Stimulated activated effector memory CD8-positive, alpha-beta T cell treated with anti-CD3 and anti-CD28 coated beads, Interleukin-12 subunit alpha, Interleukin-12 subunit beta, amount 100 ng/mL, for 72 hours (primary cell): Measurements from ENCODE around the gene TFAM.

Source experiments
- ATAC-seq: fragments of 150-1000 bp; cut with Tn5 transposase; 2 replicates; pipeline ENCODE4 v1.10.0; 2021
- DNase-seq, 2 donors: peaks; one replicate each; pipeline ENCODE4 v3.0.0; 2021 to 2022; ENCODE audit warnings: low spot score in 2 of 2
- H3K27ac Mint-ChIP-seq: one replicate; pipeline ENCODE4 v1.8.0; 2022; ENCODE audit warnings: mild to moderate bottlenecking, mixed read lengths
- H3K36me3 Mint-ChIP-seq: one replicate; pipeline ENCODE4 v1.8.0; 2022; ENCODE audit warnings: mild to moderate bottlenecking, mixed read lengths
- H3K4me1 Mint-ChIP-seq: one replicate; pipeline ENCODE4 v1.8.0; 2022; ENCODE audit warnings: mixed read lengths
- H3K4me3 Mint-ChIP-seq: one replicate; pipeline ENCODE4 v1.8.0; 2022; ENCODE audit warnings: mild to moderate bottlenecking, mixed read lengths
- H3K9me3 Mint-ChIP-seq: one replicate; pipeline ENCODE4 v1.8.0; 2022; ENCODE audit warnings: mixed read lengths

TFAM gene

DNA sequence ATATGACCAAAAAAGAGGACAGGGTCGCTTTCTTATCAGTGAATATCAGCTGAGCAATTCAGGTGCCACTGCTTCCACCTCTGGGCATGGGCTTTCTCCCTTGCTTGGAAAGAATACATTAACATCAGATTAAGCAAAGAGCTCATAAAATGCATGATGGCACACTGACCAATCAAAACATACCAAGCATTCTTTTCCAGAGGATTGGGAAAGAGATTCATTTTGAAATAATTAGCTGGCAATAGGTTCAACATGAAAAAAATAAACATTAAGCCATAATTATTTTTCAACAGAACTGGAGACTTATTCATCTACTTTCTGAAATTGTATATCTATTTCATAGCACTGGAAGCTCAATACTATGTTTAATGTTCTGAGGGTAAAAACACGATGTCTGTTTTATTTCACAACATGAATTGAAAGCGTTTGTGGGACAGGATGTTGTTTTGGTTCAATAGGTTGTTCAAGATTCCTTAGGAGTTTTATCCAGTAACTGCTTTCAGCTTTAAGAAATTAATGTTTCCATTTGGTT, 53.2 kb downstream of the TFAM start:
- Mint-ChIP-seq H3K4me1 (peaks cover 6% of the 10 kb centered on the region), H3K4me3 (no peak overlapping the region), H3K27ac (no peak overlapping the region), H3K36me3 (no peaks in the 10 kb centered on the region), H3K9me3 (peaks cover 7% of the 10 kb centered on the region)
- ATAC-seq (no peak), DNase-seq (no peak)

DNA sequence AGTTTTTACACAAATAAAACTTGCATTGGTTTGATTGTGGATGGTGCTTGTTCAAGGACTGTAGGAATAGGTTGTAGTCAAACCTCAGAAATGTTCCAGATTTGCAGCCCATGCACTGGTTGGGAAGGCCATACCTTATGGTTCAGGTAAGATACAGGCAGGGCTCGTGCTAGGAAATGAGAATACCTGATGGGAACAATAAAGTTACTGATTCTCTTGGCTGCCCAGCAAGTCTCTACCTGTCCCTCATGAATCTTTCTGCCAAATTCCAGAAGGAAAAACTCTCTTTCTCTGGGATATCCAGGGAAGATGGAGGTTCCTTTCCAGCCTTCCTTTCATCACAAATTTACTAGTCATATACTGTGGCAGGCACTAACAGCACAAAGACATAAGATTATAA, 53.8 kb downstream of the TFAM start:
- H3K4me3 Mint-ChIP-seq = no peak overlapping the region
- H3K9me3 Mint-ChIP-seq = peaks cover 7% of the 10 kb centered on the region
- ATAC-seq = no peak
- H3K27ac Mint-ChIP-seq = no peak overlapping the region
- no peak for DNase-seq
- no peaks in the 10 kb centered on the region for H3K36me3 Mint-ChIP-seq
- H3K4me1 Mint-ChIP-seq = peaks cover 6% of the 10 kb centered on the region

DNA sequence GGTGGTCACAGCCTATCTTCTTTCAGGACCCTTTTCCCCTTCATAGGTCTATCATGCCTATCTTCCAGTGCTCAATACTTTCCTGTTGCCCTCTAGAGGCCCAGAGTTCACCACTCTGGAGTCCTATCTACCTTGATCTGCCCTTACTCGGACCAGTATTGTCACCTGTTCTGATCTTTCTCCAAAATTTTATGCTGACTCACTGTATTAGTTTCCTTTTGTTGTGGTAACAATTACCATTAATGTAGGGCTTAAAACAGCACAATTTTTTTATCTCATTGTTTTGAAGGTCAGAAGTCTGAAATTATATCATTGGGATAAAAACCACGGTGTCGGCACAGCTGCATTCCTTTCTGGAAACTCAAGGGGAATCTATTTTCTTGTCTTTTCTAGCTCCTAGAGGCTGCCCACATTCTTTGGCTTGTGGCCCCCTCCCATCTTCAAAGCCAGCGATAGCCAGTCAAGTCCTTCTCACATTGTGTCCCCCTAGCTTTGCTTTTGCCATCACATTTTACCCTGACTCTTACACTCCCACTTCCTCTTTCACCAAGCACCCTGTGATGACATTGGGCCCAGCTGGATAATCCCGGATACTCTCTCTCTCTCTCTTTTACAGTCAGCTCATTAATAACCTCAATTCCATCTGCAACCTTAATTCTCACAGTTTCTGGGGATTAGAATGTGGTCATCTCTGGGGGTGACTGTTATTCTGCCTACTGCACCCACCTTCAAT, 54.6 kb downstream of the TFAM start:
- Mint-ChIP-seq H3K9me3 (peaks cover 7% of the 10 kb centered on the region), H3K4me3 (no peak overlapping the region), H3K36me3 (no peaks in the 10 kb centered on the region), H3K27ac (no peak overlapping the region), H3K4me1 (peaks cover 6% of the 10 kb centered on the region)
- ATAC-seq (no peak), DNase-seq (no peak)

DNA sequence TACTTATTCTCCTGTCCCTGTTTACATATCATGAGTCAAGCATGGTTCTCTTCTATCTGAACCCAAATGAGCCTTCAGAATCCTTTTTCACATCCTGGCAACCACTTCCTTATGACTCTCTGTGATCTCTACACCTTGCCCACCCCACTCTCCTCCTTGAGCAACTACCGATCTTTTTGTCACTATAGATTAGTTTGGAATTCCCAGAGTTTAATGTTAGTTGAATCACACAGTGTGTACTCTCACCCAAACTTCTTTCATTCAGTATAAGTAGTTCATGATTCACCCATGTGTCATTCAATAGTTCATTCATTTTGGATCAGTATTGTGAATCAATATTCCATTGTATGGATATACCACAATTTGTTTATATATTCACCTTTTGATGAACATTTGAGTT, 55.3 kb downstream of the TFAM start:
- H3K9me3 Mint-ChIP-seq = peaks cover 7% of the 10 kb centered on the region
- H3K36me3 Mint-ChIP-seq = no peaks in the 10 kb centered on the region
- H3K27ac Mint-ChIP-seq = no peak overlapping the region
- H3K4me3 Mint-ChIP-seq = no peak overlapping the region
- ATAC-seq = no peak
- DNase-seq = no peak
- H3K4me1 Mint-ChIP-seq = peaks cover 1% of the 10 kb centered on the region

DNA sequence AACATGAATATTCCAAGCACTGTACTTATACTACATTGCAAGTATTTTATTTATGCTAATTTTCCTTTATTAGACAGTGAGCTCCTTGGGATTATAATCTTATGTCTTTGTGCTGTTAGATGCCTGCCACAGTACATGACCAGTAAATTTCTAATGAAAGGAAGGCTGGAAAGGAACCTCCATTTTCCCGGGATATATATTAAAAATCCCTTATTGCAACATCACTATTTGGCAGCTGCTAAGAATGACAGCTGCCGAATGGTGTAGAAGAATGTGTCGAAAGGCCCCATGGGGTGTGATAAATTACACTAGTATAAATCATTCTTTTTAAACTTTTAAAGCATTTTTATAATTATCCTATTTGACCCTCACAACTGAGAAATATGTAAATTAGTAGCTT, 59.1 kb downstream of the TFAM start:
- H3K9me3 Mint-ChIP-seq = peaks cover 7% of the 10 kb centered on the region
- H3K27ac Mint-ChIP-seq = no peak overlapping the region
- H3K36me3 Mint-ChIP-seq = no peaks in the 10 kb centered on the region
- H3K4me3 Mint-ChIP-seq = no peak overlapping the region
- DNase-seq (no peak), ATAC-seq (no peak)
- no peaks in the 10 kb centered on the region for H3K4me1 Mint-ChIP-seq

DNA sequence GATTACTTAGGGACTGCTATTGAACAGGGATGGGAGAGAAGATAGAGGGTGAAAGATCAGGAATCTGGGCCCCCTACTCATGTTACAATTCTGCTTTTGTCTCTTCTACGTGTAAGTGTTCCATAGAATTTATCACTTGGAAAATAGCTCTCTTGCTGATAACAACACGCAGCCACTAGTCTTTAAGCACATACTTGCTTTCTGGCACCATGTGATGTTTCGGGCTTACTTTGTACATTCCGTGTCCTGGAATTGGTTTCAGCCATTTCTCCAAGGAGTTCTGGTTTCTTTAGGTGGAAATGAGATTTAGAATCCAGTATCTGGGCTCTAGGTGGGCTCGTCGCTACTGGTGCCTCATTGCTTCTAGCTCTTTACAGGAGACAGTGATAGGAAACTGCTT, 59.7 kb downstream of the TFAM start:
- Mint-ChIP-seq H3K4me3 (no peak overlapping the region), H3K27ac (no peak overlapping the region), H3K4me1 (no peaks in the 10 kb centered on the region), H3K36me3 (no peaks in the 10 kb centered on the region), H3K9me3 (peaks cover 7% of the 10 kb centered on the region)
- no peak for DNase-seq
- no peak for ATAC-seq

DNA sequence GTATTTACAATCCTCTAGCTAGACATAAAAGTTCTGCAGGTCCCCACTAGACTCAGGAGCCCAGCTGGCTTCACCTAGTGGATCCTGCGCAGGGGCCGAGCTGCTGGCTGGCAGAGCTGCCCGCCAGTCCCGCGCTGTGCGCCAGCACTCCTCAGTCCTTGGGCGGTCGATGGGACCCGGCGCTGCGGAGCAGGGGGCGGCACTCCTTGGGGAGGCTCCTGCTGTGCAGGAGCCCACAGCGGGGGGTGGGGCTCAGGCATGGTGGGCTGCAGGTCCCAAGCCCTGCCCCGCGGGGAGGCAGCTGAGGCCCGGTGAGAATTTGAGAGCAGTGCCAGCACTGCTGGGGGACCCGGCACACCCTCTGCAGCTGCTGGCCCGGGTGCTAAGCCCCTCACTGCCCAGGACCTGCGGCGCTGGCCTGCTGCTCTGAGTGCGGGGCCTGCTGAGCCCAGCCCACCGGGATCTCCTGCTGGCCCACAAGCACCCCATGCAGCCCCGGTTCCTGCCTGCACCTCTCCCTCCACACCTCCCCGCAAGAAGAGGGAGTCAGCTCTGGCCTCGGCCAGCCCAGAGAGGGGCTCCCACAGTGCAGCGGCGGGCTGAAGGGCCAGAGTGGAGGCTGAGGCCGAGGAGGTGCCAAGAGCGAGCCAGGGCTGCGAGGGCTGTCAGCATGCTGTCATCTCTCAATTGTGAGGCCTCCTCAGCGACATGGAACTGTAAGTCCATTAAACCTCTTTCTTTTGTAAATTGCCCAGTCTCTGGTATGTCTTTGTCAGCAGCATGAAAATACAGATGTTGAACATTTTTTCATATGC, 63.1 kb downstream of the TFAM start:
- no peak for ATAC-seq
- Mint-ChIP-seq H3K4me3 (no peak overlapping the region), H3K4me1 (no peaks in the 10 kb centered on the region), H3K36me3 (no peaks in the 10 kb centered on the region), H3K9me3 (no peaks in the 10 kb centered on the region), H3K27ac (no peak overlapping the region)
- no peak for DNase-seq
